Astrocyte (in vitro differentiated cells and primary cell): ENCODE results near the gene HP. TPM values are rescaled to one million over a fixed set of nuclear protein-coding genes. Genes with fewer than 3 reads are reported as not detected.

Experiments
- DNase-seq: peaks from one replicate; pipeline ENCODE4 v3.0.0-alpha.2; 2010; ENCODE audit warnings: low read depth
- FAIRE-seq: peaks from 2 replicates; lab custom pipeline; 2011; peaks lifted over from hg19 to GRCh38; lab: Jason Lieb, UNC
- H2AFZ ChIP-seq: 2 replicates; pipeline ENCODE4 v1.6.0; 2012; ENCODE audit warnings: low read depth, low read length, inconsistent platforms
- H3K27ac ChIP-seq: 2 replicates; pipeline ENCODE4 v1.5.1; 2011; ENCODE audit warnings: low read depth, low read length, inconsistent platforms
- H3K27me3 ChIP-seq: 2 replicates; pipeline ENCODE4 v1.6.0; 2011; ENCODE audit warnings: low read length, inconsistent platforms; ENCODE audit not compliant: insufficient read depth
- H3K36me3 ChIP-seq: 2 replicates; pipeline ENCODE4 v1.5.1; 2011; ENCODE audit warnings: low read length, inconsistent platforms; ENCODE audit not compliant: insufficient read depth
- H3K4me1 ChIP-seq: 2 replicates; pipeline ENCODE4 v1.5.1; 2011; ENCODE audit warnings: low read length, inconsistent platforms; ENCODE audit not compliant: insufficient read depth
- H3K4me2 ChIP-seq: 2 replicates; pipeline ENCODE4 v1.6.0; 2012; ENCODE audit warnings: low read length, inconsistent platforms
- H3K4me3 ChIP-seq: 2 replicates; pipeline ENCODE4 v1.5.1; 2011; ENCODE audit warnings: low read depth, mild to moderate bottlenecking, low read length, inconsistent platforms; ENCODE audit not compliant: insufficient read depth
- H3K79me2 ChIP-seq: 2 replicates; pipeline ENCODE4 v1.6.0; 2012; ENCODE audit warnings: mild to moderate bottlenecking, low read length, inconsistent platforms; ENCODE audit not compliant: insufficient read depth
- H3K9ac ChIP-seq: 2 replicates; pipeline ENCODE4 v1.6.0; 2012; ENCODE audit warnings: mild to moderate bottlenecking, low read length, inconsistent platforms
- H3K9me3 ChIP-seq: 2 replicates; pipeline ENCODE4 v1.5.1; 2012; ENCODE audit warnings: low read depth, mild to moderate bottlenecking, low read length, inconsistent platforms; ENCODE audit not compliant: insufficient read depth
- H4K20me1 ChIP-seq: 2 replicates; pipeline ENCODE4 v1.6.0; 2012; ENCODE audit warnings: low read length, inconsistent platforms; ENCODE audit not compliant: insufficient read depth
- H3K27ac Mint-ChIP-seq: one replicate; pipeline ENCODE4 v1.8.0; 2021; ENCODE audit warnings: mild to moderate bottlenecking, mixed read lengths; ENCODE audit not compliant: unreplicated experiment
- H3K27me3 Mint-ChIP-seq: one replicate; pipeline ENCODE4 v1.8.0; 2021; ENCODE audit warnings: low read depth, mixed read lengths; ENCODE audit not compliant: unreplicated experiment
- H3K36me3 Mint-ChIP-seq: one replicate; pipeline ENCODE4 v1.8.0; 2021; ENCODE audit warnings: low read depth, mixed read lengths; ENCODE audit not compliant: unreplicated experiment
- H3K4me1 Mint-ChIP-seq: one replicate; pipeline ENCODE4 v1.8.0; 2021; ENCODE audit warnings: low read depth, mixed read lengths; ENCODE audit not compliant: unreplicated experiment
- H3K4me3 Mint-ChIP-seq: one replicate; pipeline ENCODE4 v1.8.0; 2021; ENCODE audit warnings: mild to moderate bottlenecking, moderate library complexity, mixed read lengths; ENCODE audit not compliant: unreplicated experiment
- H3K9me3 Mint-ChIP-seq: one replicate; pipeline ENCODE4 v1.8.0; 2021; ENCODE audit warnings: mild to moderate bottlenecking, mixed read lengths; ENCODE audit not compliant: unreplicated experiment
- CTCF ChIP-seq: IDR thresholded peaks from 2 replicates; pipeline ENCODE4 v1.5.1; 2011; ENCODE audit warnings: low read depth, mild to moderate bottlenecking, inconsistent platforms, low read length, moderate library complexity; ENCODE audit not compliant: insufficient read depth
- EZH2 ChIP-seq: IDR thresholded peaks from 2 replicates; pipeline ENCODE4 v1.6.1; 2012; ENCODE audit warnings: mild to moderate bottlenecking, low read length, inconsistent platforms; ENCODE audit not compliant: insufficient read depth
- total RNA-seq: library from RNA; stranded (reverse); gene quantifications from 2 replicates; pipeline ENCODE4 v1.2.1, GENCODE V29; 2021

The HP gene
- total RNA-seq, 1 donor from 2014 or later = not detected

DNA sequence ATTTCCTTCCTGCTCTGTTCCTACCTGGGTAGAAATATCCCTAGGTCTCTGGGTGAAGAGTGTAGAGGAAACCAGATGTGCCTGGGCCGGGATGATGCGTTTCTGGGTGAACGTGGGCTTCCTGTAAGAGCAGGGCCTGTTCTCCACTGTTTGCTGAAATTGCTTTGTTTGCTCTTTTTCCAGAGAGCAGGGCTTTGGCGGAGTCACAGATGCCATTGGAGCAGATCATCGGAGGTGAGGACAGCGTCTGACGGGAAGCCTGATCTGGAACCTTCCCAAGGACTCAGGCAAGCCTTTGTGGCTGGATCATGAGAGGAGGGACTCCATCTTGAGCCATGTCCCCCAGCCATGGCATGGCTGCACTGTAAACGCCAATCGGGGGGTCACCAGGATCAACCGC is 30.3 kb upstream of the HP start:
- no peaks in the 10 kb centered on the region for H3K27me3 Mint-ChIP-seq
- Histone ChIP-seq H3K4me1 (no peaks in the 10 kb centered on the region), H3K27me3 (no peaks in the 10 kb centered on the region), H3K4me3 (no peak overlapping the region), H3K9me3 (no peaks in the 10 kb centered on the region), H3K79me2 (no peaks in the 10 kb centered on the region), H3K9ac (no peak overlapping the region), H3K4me2 (no peak overlapping the region), H3K36me3 (no peaks in the 10 kb centered on the region), H3K27ac (no peak overlapping the region), H2AFZ (no peak overlapping the region), H4K20me1 (no peaks in the 10 kb centered on the region)
- TF ChIP-seq EZH2 (no peak), CTCF (no peak)
- peaks cover 4% of the 10 kb centered on the region for H3K4me1 Mint-ChIP-seq
- DNase-seq (no peak), FAIRE-seq (no peak)
- no peak overlapping the region for H3K27ac Mint-ChIP-seq
- H3K4me3 Mint-ChIP-seq = no peak overlapping the region
- peaks cover 9% of the 10 kb centered on the region for H3K36me3 Mint-ChIP-seq
- H3K9me3 Mint-ChIP-seq = no peaks in the 10 kb centered on the region

GRCh38 chr16:72024862-72025382 is 29.4 kb upstream of the HP start:
- DNase-seq = no peak
- H3K36me3 ChIP-seq = no peaks in the 10 kb centered on the region
- peaks cover 4% of the 10 kb centered on the region for H3K4me1 Mint-ChIP-seq
- H3K4me3 Mint-ChIP-seq = no peak overlapping the region
- no peaks in the 10 kb centered on the region for H3K27me3 ChIP-seq
- no peaks in the 10 kb centered on the region for H3K4me1 ChIP-seq
- no peak for FAIRE-seq
- no peak overlapping the region for H2AFZ ChIP-seq
- H3K9me3 Mint-ChIP-seq = no peaks in the 10 kb centered on the region
- H3K9me3 ChIP-seq = no peaks in the 10 kb centered on the region
- H3K9ac ChIP-seq = no peak overlapping the region
- H3K27ac Mint-ChIP-seq = no peak overlapping the region
- H4K20me1 ChIP-seq = no peaks in the 10 kb centered on the region
- no peak overlapping the region for H3K27ac ChIP-seq
- peaks cover 9% of the 10 kb centered on the region for H3K36me3 Mint-ChIP-seq
- H3K4me2 ChIP-seq = no peak overlapping the region
- no peaks in the 10 kb centered on the region for H3K79me2 ChIP-seq
- TF ChIP-seq CTCF = no peak
- TF ChIP-seq EZH2 = no peak
- no peak overlapping the region for H3K4me3 ChIP-seq
- H3K27me3 Mint-ChIP-seq = no peaks in the 10 kb centered on the region

GRCh38 chr16:72025404-72026114 is 28.7 kb upstream of the HP start:
- H3K36me3 Mint-ChIP-seq = peaks cover 9% of the 10 kb centered on the region
- no peaks in the 10 kb centered on the region for H3K79me2 ChIP-seq
- peaks cover 4% of the 10 kb centered on the region for H3K4me1 Mint-ChIP-seq
- no peaks in the 10 kb centered on the region for H3K27me3 ChIP-seq
- no peak overlapping the region for H3K9ac ChIP-seq
- no peak overlapping the region for H3K27ac Mint-ChIP-seq
- no peak overlapping the region for H2AFZ ChIP-seq
- no peak overlapping the region for H3K27ac ChIP-seq
- H3K27me3 Mint-ChIP-seq = no peaks in the 10 kb centered on the region
- no peaks in the 10 kb centered on the region for H3K9me3 ChIP-seq
- H3K9me3 Mint-ChIP-seq = no peaks in the 10 kb centered on the region
- TF ChIP-seq EZH2 (no peak), CTCF (no peak)
- DNase-seq (no peak), FAIRE-seq (no peak)
- no peaks in the 10 kb centered on the region for H4K20me1 ChIP-seq
- no peaks in the 10 kb centered on the region for H3K36me3 ChIP-seq
- H3K4me3 Mint-ChIP-seq = no peak overlapping the region
- no peak overlapping the region for H3K4me3 ChIP-seq
- no peaks in the 10 kb centered on the region for H3K4me1 ChIP-seq
- H3K4me2 ChIP-seq = no peak overlapping the region
